HG02678 (cell line): ENCODE results near the gene NFAM1.

Experiments
- ATAC-seq: cut with Tn5 transposase; IDR thresholded peaks from one replicate; pipeline ENCODE4 v1.9.1; 2021; ENCODE audit warnings: mild to moderate bottlenecking, moderate library complexity; ENCODE audit not compliant: unreplicated experiment

NFAM1 gene

GRCh38 chr22:42416671-42417230 lies 15.5 kb downstream of the NFAM1 start:
- no peak for ATAC-seq

GRCh38 chr22:42414565-42415303 lies 17.5 kb downstream of the NFAM1 start:
- no peak for ATAC-seq

GRCh38 chr22:42414021-42414420 lies 18.2 kb downstream of the NFAM1 start:
- no peak for ATAC-seq

GRCh38 chr22:42412744-42413333 lies 19.4 kb downstream of the NFAM1 start:
- no peak for ATAC-seq

GRCh38 chr22:42410708-42411107 lies 21.5 kb downstream of the NFAM1 start:
- no peak for ATAC-seq

GRCh38 chr22:42408810-42409529 lies 23.2 kb downstream of the NFAM1 start:
- no peak for ATAC-seq

- no peak for ATAC-seq
These were observed 23.9 kb downstream of the NFAM1 start for GRCh38 chr22:42408276-42408675.

- no peak for ATAC-seq
These were observed 27.9 kb downstream of the NFAM1 start for GRCh38 chr22:42404266-42404665.

- no peak for ATAC-seq
These were observed 30.5 kb downstream of the NFAM1 start for GRCh38 chr22:42401535-42402334.

- no peak for ATAC-seq
These were observed 31.2 kb downstream of the NFAM1 start for GRCh38 chr22:42400811-42401534.

- no peak for ATAC-seq
These were observed 32.6 kb downstream of the NFAM1 start for GRCh38 chr22:42399315-42400271.

- no peak for ATAC-seq
These were observed 34.6 kb downstream of the NFAM1 start for GRCh38 chr22:42397332-42398249.

GRCh38 chr22:42396621-42397331 lies 35.4 kb downstream of the NFAM1 start:
- no peak for ATAC-seq

- ATAC-seq = no peak
These were observed 43.1 kb downstream of the NFAM1 start for GRCh38 chr22:42389143-42389542.

GRCh38 chr22:42388130-42388797 lies 43.9 kb downstream of the NFAM1 start:
- no peak for ATAC-seq

GRCh38 chr22:42387631-42388030 lies 44.6 kb downstream of the NFAM1 start:
- no peak for ATAC-seq

- ATAC-seq = no peak
These were observed 46.5 kb downstream of the NFAM1 start for GRCh38 chr22:42385696-42386095.
